GM18858 (cell line): ENCODE results near the gene PLXNA4.

ENCODE experiments used
- ATAC-seq: cut with Tn5 transposase; IDR thresholded peaks from one replicate; pipeline ENCODE4 v1.9.1; 2021; ENCODE audit not compliant: unreplicated experiment

PLXNA4 gene

DNA sequence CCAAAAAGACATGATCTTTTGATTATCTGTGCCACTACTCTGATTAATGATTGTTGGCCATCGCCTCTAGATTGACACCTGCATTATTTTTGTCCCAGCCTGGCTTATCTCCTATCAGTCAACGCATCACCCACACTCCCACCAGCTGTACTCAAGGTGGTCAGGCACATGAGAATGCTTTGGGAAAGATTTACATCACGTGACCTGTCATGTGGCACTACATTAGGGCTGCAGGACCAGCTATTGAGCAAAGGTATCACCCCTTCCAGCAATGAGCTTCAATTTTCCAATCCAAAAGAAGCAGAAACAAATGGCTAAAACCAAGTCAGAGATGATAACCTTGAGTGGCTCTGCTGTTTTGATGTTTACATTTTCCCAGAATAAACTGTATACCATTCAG is 204.3 kb downstream of the PLXNA4 start:
- ATAC-seq = no peak

DNA sequence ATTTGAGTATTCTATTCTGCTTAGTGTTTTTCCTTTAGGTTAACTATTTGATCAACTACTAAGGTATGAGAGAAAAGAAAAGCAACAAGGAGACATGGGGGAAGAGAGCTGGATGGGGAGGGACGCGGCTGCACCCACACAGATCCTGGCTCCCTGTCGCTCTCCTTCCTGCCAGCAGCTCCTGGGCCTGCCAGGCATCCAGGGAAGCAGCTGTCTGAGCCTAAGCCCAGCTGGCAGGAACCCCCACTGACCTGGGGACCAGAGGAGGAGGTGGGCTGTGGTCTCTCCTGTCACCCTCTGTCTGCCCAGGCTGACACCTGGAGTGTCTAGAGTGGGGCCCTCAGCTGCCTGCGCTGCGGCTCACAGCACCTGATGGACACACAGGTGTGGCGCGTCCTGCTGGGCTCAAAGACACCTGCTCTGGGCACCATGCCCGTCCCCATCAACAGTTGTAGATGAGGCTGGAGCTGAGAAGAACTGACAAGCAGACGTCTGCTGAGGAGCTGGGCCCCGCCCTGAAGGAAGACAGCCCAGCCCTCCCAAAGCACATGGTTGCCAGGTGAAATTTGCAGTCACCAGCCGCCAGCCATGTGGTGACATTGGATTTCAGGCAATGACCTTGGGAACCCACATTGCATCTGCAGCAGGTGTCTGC is 207.9 kb downstream of the PLXNA4 start:
- ATAC-seq = no peak

DNA sequence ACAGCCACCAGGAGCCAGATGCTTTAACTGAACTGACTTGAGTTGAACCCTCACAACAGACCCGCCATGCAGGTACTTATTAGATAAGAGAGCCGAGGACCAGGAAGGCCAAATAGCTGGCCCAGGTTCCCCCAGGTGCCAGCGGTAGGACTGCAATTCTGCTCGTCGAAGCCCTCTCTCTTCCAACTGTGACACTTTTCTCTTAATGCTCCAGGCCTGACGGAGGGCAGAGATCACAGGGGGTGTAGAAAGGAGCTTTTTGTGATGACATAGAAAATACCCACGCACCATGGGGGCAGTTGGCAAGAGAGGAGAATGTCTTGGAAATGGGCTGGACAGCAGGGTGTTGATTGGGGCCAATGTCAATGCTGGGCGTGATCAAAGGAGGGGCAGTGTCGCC is 208.5 kb downstream of the PLXNA4 start:
- no peak for ATAC-seq

DNA sequence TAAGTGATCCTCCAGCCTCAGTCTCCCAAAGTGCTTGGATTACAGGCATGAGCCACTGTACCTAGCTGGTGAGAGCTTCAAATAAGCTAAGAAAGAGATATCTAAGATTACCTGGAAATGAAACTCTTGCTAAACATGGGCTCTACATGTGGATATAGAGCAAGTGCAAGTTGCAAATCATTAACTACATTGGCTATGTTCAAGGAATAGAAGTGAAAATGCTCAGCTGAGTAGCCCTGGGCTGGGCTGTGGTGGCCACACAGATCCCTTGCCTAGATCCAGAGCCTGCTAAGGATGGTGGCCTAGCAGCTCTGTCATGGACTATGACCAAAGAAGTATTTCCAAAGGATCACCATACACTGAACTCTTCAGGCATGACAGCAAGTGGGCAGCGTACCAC is 209.3 kb downstream of the PLXNA4 start:
- ATAC-seq = no peak

DNA sequence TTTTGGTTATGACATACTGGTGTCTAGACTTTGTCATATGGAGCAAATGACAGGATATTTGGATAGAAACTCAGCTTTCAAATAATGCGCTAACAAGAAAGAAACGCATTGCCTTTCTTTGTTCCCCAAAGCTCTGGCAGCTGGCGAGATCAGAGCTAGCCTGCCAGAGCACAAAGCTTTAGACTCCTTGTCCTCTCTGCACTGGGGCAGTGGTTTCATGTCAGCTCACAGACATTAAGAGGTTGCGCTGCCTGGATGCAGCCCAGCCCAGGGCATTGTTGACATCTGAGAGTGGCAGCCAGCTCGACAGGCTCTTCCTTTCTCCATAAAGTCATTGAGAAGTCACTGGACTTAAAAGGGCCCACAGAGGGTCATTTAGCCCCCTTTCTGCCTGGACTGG is 212.0 kb downstream of the PLXNA4 start:
- ATAC-seq = no peak

DNA sequence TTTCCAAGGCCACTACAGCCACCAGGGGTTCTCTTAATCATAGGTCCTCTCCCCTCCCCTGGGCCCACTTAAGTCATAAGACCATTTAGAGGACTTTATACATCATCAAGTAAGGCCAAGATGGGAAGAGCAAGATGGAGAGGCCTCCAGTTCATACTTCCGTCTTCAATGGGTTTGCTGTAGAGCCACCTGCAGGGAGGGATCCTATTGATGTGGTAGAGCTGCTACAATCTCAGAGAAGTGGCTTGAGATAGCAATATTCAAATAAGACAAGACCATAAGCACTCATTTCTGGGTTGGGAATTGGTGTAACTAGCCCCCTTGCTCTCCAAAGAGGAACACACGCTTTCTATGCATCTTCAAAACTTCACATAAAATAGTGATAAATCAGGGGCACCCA is 214.2 kb downstream of the PLXNA4 start:
- ATAC-seq = no peak

DNA sequence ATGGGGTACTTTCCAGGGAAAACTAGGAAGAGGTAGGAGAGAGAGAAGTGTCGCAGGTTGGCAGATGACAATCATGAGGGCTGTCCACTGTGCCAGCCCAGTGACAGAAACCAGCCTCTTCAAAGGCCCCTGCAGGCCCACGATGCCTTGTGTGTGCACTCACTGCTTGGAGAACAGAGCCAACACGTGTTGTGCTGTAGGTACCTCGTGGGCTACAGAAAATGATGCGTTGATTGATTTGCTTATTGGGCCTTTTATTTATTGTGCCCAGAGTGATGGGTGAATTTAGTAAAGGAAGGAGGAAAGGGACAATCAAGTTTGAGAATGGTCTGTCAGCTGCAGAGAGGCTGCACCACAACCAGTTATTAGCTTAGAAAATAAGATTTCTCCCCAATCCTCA is 215.1 kb downstream of the PLXNA4 start:
- no peak for ATAC-seq

DNA sequence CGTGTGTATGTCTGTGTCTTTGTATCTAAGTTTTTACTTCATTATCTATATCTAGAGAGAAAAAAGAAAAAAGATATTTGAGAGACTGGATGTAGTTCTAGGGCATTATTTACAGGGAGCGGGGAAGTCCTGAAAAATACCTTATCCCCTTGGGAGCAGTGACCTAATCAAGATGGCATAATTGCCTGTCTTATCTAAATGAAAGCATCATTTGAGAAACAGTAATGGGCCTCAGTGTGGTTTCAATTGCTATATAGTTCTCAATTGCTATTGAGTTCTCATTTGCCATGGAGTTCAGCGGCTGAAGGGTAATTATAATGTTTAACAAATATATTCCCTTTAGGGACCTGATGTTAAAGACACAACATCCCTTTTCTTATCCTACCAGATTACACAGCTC is 216.5 kb downstream of the PLXNA4 start:
- ATAC-seq = no peak

DNA sequence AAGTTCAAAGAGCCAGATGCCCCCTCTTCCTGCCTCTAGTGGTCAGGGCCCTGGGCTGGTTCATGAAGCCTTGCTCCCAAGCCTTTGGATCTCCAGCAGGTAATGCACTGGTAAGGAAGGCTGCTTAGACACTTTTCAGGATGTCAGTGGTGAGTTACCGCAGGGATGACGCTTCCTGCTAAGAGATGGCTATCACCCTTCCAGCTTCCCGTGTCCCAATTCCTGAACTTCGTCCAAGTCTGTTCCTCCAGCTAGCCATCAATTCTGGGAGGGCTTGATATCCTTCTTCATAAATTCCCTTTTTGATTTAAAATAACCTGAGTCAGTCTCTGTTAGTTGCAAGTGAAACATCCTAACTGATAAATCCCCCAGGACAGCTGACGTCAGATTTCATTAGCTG is 221.2 kb downstream of the PLXNA4 start:
- ATAC-seq = no peak

DNA sequence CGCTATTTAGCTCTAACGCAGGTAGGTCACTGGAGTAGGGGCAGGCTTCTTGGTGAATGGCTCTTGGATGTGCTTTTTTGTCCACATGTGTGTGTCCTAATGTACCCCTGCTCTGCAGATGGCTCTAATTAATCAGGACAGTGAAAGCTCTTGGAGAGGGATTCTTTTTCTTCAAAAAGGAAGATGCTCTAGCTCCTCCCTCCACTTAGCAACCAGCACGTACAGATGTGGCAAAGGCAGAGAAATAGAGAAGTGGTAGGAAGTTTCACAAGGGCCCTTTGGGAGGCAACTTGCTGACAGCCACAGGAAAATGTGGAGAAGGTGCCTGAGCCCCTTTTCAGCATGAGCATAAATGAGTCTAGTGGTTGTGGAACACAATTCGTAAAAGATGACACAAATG is 221.7 kb downstream of the PLXNA4 start:
- no peak for ATAC-seq

DNA sequence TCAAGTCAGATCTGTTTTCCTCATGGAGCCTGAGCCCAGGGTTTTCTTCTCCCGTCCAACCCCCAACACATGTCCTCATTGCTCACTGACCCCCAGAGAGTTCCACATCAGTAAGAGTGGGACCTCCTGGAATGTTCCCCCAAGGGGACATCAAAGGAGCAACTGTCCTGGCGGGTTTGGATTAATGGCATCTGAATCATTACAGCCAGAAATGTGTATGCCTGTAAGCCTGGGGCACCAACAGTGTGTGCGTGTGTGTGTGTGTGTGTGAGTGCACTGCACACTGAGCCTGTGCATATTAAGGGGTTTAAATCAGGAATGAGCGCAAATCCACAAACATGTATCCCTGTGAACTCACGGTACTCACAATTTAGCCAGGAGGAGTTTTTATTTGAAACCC is 222.3 kb downstream of the PLXNA4 start:
- no peak for ATAC-seq

DNA sequence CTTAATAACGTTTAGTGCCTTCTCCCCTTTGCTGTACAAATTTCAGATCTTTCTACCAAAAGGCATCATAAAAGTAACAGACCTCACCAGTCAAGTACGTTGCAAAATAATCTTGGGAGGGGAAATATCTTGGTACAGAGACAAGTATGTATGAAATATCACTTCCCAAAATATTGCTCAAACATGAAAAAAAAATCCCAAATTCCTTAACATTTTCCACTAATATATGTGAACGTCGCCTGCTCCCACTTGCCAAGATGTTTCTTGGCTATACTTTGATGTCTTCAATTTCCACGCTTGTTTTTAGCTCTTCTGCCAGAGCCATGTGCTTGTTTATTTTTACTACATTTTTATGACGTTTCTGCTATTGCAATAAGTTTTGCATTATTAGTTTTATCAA is 223.5 kb downstream of the PLXNA4 start:
- no peak for ATAC-seq

DNA sequence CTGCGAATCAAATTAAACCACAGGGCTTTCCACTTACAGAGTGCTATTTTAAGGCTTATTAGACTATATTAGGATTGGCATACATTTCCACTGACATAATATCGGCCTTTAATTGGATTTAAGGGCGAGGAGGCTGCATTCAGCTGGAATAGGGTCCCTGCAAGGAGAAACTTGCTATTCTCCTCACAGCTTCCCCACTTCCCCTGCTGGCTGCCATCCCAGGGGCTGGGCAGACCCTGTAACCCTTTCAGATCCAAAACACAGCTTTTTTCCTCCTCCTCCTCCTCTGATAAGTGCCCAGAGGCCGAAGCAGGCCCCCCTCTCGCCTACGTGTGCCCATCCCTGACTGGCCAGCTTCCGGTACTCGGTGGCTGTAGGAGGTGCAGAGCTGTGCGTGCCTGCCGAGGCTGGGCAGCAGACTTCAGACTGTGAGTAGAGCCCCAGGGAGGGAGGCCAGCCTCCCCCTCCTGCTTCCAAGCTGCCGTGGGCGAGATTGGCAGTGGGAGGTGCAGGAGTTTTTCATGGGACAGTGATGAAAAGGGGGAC is 224.2 kb downstream of the PLXNA4 start:
- ATAC-seq = no peak

DNA sequence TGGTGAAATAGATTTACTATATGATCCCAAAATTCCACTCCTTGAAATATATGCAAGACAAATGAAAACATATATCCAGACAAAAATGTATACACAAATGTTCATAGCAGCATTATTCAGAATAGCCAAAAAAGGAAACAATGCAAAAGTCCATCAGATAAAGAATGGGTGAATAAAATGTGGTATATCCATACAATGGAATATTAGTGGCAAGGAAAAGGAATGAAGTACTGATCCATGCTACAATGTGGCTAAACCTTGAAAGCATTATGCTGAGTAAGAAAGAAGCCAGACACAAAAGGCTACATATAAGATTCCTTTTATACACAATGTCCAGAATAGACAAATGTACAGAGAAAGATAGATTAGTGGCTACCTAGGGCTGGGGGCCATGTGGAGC is 225.5 kb downstream of the PLXNA4 start:
- no peak for ATAC-seq

DNA sequence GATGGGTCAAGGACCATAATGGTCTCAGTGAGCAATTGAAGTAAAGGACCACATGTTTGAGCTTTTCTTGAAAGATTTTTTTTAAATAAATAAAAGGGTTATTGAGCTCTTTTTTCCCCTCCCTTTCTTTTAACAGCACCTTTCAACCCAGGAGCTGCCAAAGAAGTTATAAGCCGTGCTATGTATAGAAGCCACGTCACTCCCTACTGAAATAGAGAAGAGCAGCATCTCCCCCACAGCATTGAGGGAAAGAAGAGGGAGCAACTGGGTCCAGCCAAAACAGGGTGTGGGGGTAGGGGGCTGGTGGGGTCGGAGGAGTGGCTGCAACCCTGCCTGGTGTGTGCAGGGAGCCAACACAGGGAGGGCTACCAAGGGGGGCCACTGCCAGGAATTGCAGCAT is 227.2 kb downstream of the PLXNA4 start:
- ATAC-seq = no peak

DNA sequence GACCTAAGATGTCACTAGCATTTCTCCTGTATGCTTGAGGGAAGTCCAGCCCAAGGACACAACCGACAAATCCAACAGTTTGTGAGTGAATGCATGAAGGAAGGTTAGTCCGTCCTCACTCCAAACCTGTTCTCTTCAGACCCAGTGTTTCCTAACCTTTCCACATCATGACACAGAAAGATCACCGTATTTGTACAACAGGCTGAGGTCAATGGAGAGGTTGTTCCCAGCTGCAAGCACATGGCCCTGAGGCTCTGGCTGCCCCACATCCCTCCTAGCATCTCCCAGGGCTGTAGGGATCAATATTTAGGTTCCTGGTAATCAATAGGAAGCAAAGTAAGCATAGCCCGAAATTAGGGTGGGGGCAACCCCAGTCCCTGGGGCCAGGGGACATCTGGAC is 227.9 kb downstream of the PLXNA4 start:
- ATAC-seq = no peak

DNA sequence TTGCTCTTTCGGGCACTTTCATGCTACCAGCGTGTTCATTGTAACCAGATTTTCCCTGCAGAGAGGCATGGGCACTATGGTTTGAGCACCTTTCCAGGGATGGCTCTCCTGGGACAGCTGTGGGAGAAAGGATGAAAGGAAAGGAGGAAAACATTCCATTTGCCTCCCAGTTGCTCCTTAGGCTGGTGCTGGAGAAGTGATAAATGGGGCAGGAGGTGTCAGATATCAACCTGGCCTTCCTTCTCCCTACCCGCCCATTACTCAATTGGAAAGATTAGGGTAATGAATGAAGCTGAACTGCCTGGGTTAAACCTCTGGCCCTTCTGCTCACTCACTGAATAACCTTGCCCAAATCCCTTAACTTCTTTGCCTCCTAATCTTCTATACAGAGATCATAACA is 228.4 kb downstream of the PLXNA4 start:
- no peak for ATAC-seq

DNA sequence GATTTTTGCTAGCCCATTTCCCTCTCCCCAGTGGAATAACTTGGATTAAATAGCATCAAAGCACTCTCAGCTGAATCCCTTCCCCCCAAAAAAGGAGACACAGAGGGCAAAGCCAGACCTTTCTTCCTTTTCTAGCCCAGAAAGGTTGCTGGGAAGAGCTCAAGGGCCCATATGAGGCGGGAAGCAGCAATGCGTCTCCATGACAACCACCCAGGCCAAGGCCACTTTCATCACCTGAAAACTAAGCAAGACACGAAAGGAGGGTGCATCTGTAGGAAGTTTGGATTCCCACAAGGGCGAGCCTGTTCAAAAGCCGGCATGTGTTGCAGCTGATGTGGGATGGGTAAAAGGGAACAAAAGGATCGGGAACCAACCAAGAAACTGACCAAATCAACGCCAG is 229.1 kb downstream of the PLXNA4 start:
- no peak for ATAC-seq

DNA sequence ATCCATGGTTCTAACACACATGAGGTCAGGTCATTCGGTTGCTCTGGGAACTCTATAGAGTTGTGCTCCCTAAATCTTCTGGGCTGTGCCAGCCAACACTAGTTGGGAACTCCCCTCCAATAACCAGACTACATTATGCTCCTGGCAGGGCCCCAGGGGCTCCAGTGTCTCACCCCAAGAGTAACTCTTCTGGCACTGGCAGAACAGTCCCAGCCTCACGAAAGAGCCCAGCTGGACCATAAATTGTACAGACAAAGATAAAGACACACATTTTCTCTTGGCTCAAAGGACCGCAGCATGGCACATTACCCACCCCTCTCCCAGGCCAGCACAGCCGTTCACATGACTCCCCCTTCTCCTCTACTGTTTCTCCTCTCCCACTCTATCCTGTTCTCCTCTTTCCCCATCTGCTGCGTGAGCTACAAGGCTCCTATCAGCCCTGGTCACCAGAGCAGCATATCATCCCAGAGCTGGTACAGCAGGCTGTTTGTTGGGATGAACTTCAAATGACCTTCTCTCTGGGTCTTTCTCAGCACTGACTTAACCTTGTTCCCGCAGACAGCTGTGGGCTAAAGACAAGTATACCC is 230.6 kb downstream of the PLXNA4 start:
- ATAC-seq = no peak

DNA sequence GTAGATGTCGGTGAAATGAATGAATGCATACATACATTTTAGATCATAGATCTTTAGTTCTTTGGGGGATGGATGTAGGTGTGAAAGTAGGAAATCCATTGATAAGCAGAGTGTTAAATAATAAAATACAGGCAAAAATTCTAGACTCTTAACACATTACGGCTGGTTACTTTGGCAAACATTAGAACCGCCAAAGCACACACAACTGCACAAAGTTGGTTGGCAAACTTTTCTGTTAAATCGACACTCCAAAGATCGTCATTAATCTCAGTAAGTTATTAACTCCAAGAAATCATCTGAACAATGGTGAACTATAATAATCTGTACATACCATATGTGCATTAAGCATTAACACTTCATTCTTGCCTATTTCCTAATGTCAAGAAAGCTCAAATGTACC is 231.2 kb downstream of the PLXNA4 start:
- ATAC-seq = no peak

DNA sequence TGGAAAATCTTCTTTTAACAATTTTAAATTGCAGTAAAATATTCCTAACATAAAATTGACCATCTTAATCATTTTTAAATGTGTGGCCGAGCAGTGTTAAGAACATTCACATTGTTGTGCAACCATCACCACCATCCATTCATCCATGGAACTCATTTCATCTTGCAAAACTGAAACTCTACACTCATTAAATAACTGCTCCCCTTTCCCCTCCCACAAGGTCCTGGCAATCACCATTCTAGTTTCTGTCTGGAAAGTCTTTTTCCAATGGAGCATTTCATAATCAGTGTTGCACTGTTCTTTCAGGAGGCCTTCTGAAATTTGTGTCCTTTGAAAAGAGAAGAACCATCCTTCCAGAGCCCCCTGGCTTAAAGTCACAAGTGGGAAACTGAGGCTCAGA is 233.1 kb downstream of the PLXNA4 start:
- ATAC-seq = no peak

DNA sequence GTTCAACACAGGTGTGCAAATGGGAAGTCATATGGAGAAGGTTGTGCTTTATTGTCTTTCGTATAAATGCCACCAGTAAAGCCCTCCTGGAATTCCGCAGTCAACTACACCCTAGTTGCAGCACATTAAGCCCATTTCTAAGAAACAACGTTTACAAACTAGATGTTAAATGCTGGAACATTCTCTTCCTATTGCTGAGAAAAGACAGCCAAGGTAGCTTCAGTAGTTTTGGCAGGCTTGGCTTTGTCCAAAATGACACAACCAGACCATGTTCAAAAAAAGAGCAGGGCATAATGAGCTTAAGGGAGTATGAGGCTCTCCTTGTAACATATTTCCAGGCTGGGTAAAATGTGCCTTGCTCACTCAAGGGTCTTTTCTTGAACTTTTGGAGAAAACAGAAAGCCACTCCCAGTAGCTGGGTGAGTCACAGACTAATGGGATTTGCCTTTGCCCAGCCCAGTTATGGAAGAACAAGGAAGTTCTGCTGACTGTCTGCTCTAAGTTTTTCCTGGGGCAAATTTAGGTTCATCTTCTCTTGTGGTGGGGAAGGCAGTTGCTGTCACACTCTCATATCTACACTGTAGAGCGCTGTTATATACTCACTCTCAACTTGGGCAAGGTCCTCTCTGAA is 238.7 kb downstream of the PLXNA4 start:
- ATAC-seq = no peak

DNA sequence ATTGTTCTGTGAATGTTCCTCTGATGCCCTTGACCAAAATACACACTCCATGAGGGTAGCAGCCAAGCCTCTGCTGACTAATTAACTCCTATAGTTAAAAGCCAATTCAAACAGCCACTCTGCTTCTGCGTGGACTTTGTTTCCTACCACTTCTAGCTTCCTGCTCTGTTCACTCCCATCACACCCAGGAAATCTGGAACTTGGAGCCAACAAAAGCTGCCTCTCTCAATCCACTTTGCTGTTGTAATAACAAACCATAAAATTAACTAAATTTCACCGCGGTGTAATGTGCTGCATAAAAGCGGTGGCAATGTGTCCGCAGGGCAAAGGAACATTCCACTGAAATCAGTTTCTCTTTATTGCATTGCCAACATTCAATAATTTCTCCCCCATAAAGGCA is 239.5 kb downstream of the PLXNA4 start:
- no peak for ATAC-seq
